Thymus (tissue), 11 donors: ENCODE measurements around the gene KIF1A. TPM values are rescaled to one million over a fixed set of nuclear protein-coding genes. Genes with fewer than 3 reads are reported as not detected.
A peak's percentile ranks its signal among the peaks of the same experiment; 100 is the strongest.

Experiments
- DNase-seq, 9 donors: peaks; one replicate each; pipeline ENCODE4 v3.0.0-alpha.2; 2013; ENCODE audit warnings: low spot score in 9 of 9, low read depth in 6 of 9, missing footprints in 1 of 9
- H3K27ac ChIP-seq, 2 donors: one replicate each; pipeline ENCODE4 v1.5.1; 2013; ENCODE audit warnings: control low read depth in 1 of 2, low read depth in 1 of 2, low read length in 1 of 2, mild to moderate bottlenecking in 1 of 2, moderate library complexity in 1 of 2
- H3K27me3 ChIP-seq, 2 donors: one replicate each; pipeline ENCODE4 v1.5.1; 2013; ENCODE audit warnings: low read length in 1 of 2; ENCODE audit not compliant: control insufficient read depth in 2 of 2, insufficient read depth in 1 of 2
- H3K36me3 ChIP-seq, 2 donors: one replicate each; pipeline ENCODE4 v1.5.1; 2013; ENCODE audit warnings: low read length in 1 of 2, mild to moderate bottlenecking in 1 of 2, moderate library complexity in 1 of 2; ENCODE audit not compliant: control insufficient read depth in 2 of 2, insufficient read depth in 2 of 2
- H3K4me1 ChIP-seq, 2 donors: one replicate each; pipeline ENCODE4 v1.5.1; 2013; ENCODE audit warnings: low read length in 2 of 2; ENCODE audit not compliant: control insufficient read depth in 2 of 2, insufficient read depth in 2 of 2
- H3K4me3 ChIP-seq, 2 donors: one replicate each; pipeline ENCODE4 v1.5.1; 2013; ENCODE audit warnings: low read length in 2 of 2, control low read depth in 1 of 2, mild to moderate bottlenecking in 1 of 2
- H3K9me3 ChIP-seq, 2 donors: one replicate each; pipeline ENCODE4 v1.5.1; 2013; ENCODE audit warnings: low read length in 1 of 2, mild to moderate bottlenecking in 1 of 2; ENCODE audit not compliant: control insufficient read depth in 2 of 2, insufficient read depth in 1 of 2
- WGBS: extraction: QIAGEN DNeasy Blood & Tissue Kit; methylation state at CpG from one replicate; pipeline ENCODE4 v1.1.7; 2013; 5-methylcytosine and 5-hydroxymethylcytosine counted together
- polyA plus RNA-seq: library from polyadenylated mRNA; stranded (reverse); fragments of 200-250 nt; gene quantifications from one replicate; pipeline ENCODE4 v1.2.3, GENCODE V29; 2013
- total RNA-seq: library from RNA; stranded (reverse); fragments of 120-200 nt; gene quantifications from one replicate; pipeline ENCODE4 v1.2.4, GENCODE V29; 2013
- donor health status: healthy.

Gene KIF1A
- total and polyA plus RNA-seq, 2 donors = 0.42 to 0.78 TPM

- DNase-seq = no peak
- Histone ChIP-seq H3K27me3 (no peaks in the 10 kb centered on the region), H3K27ac (no peak overlapping the region), H3K36me3 (no peaks in the 10 kb centered on the region), H3K4me3 (no peak overlapping the region), H3K9me3 (peaks cover 0 to 14% of the 10 kb centered on the region in 2 donors), H3K4me1 (no peaks in the 10 kb centered on the region)
- 93% methylated on average over 21 of the region's 21 CpGs for WGBS
Measured at GRCh38 chr2:240857039-240858008, 37.3 kb upstream of the KIF1A start.

- Histone ChIP-seq H3K27me3 (no peaks in the 10 kb centered on the region), H3K4me1 (no peaks in the 10 kb centered on the region), H3K9me3 (peaks cover 0 to 14% of the 10 kb centered on the region in 2 donors), H3K27ac (no peak overlapping the region), H3K4me3 (no peak overlapping the region), H3K36me3 (no peaks in the 10 kb centered on the region)
- WGBS = 85% methylated on average over 21 of the region's 21 CpGs
- DNase-seq = no peak
Measured at GRCh38 chr2:240856151-240856980, 36.3 kb upstream of the KIF1A start.

- no peaks in the 10 kb centered on the region for H3K4me1 ChIP-seq
- H3K27ac ChIP-seq = no peak overlapping the region
- no peak for DNase-seq
- 95% methylated on average over 8 of the region's 8 CpGs for WGBS
- no peaks in the 10 kb centered on the region for H3K36me3 ChIP-seq
- peaks cover 0 to 14% of the 10 kb centered on the region in 2 donors for H3K9me3 ChIP-seq
- no peak overlapping the region for H3K4me3 ChIP-seq
- H3K27me3 ChIP-seq = no peaks in the 10 kb centered on the region
Measured at GRCh38 chr2:240855670-240856069, 35.7 kb upstream of the KIF1A start.

- Histone ChIP-seq H3K27me3 (no peaks in the 10 kb centered on the region), H3K4me1 (no peaks in the 10 kb centered on the region), H3K9me3 (peaks cover 0 to 14% of the 10 kb centered on the region in 2 donors), H3K4me3 (no peak overlapping the region), H3K27ac (no peak overlapping the region), H3K36me3 (no peaks in the 10 kb centered on the region)
- DNase-seq = no peak
- WGBS = 87% methylated on average over 15 of the region's 15 CpGs
Measured at GRCh38 chr2:240852671-240853314, 32.8 kb upstream of the KIF1A start.

GRCh38 chr2:240851078-240851991 is 31.3 kb upstream of the KIF1A start:
- H3K27me3 ChIP-seq = no peaks in the 10 kb centered on the region
- H3K4me1 ChIP-seq = no peaks in the 10 kb centered on the region
- no peak overlapping the region for H3K27ac ChIP-seq
- no peaks in the 10 kb centered on the region for H3K36me3 ChIP-seq
- 56% methylated on average over 33 of the region's 33 CpGs for WGBS
- peaks cover 0 to 14% of the 10 kb centered on the region in 2 donors for H3K9me3 ChIP-seq
- DNase-seq = peak; percentile 24 to 82 (median 60)
- H3K4me3 ChIP-seq = no peak overlapping the region

GRCh38 chr2:240850756-240851077 is 30.7 kb upstream of the KIF1A start:
- Histone ChIP-seq H3K9me3 (peaks cover 0 to 13% of the 10 kb centered on the region in 2 donors), H3K4me1 (no peaks in the 10 kb centered on the region), H3K27me3 (no peaks in the 10 kb centered on the region), H3K27ac (no peak overlapping the region), H3K4me3 (no peak overlapping the region), H3K36me3 (no peaks in the 10 kb centered on the region)
- DNase-seq = no peak
- WGBS = 68% methylated on average over 11 of the region's 11 CpGs

GRCh38 chr2:240850026-240850425 is 30.0 kb upstream of the KIF1A start:
- no peak for DNase-seq
- H3K4me3 ChIP-seq = no peak overlapping the region

GRCh38 chr2:240848900-240849680 is 29.1 kb upstream of the KIF1A start:
- no peak overlapping the region for H3K4me3 ChIP-seq
- H3K9me3 ChIP-seq = no peaks in the 10 kb centered on the region
- DNase-seq = no peak
- H3K36me3 ChIP-seq = no peaks in the 10 kb centered on the region
- H3K4me1 ChIP-seq = no peaks in the 10 kb centered on the region
- H3K27me3 ChIP-seq = peaks cover 0 to 3% of the 10 kb centered on the region in 2 donors
- H3K27ac ChIP-seq = no peak overlapping the region
- 83% methylated on average over 12 of the region's 12 CpGs for WGBS

More at GRCh38 chr2:240850026-240850425, 30.0 kb upstream of the KIF1A start:
- no peaks in the 10 kb centered on the region for H3K27me3 ChIP-seq
- peaks cover 0 to 6% of the 10 kb centered on the region in 2 donors for H3K9me3 ChIP-seq
- no peak overlapping the region for H3K27ac ChIP-seq
- no peaks in the 10 kb centered on the region for H3K36me3 ChIP-seq
- H3K4me1 ChIP-seq = no peaks in the 10 kb centered on the region
- 95% methylated on average over 11 of the region's 11 CpGs for WGBS
